Loucy (cell line): Measurements from ENCODE around the gene EGR2.

Experiments used
- H2AFZ ChIP-seq: fragments of 200-600 bp; sonication (generic); 2 replicates; pipeline ENCODE4 v1.6.0; 2016; ENCODE audit warnings: antibody characterized with exemption, mild to moderate bottlenecking, low read length, moderate library complexity
- H3F3A ChIP-seq: fragments of 200-600 bp; 2 replicates; pipeline ENCODE4 v1.6.0; 2016; ENCODE audit warnings: antibody characterized with exemption, low read depth, mild to moderate bottlenecking
- H3K27me3 ChIP-seq: fragments of 200-600 bp; sonication (generic); 2 replicates; pipeline ENCODE4 v1.6.1; 2014; ENCODE audit warnings: low read length, mild to moderate bottlenecking; ENCODE audit not compliant: insufficient read depth, poor library complexity, severe bottlenecking
- H3K36me3 ChIP-seq: fragments of 200-600 bp; sonication (generic); 2 replicates; pipeline ENCODE4 v1.6.1; 2016; ENCODE audit warnings: low read length; ENCODE audit not compliant: insufficient read depth
- H3K4me1 ChIP-seq: fragments of 200-600 bp; sonication (generic); 2 replicates; pipeline ENCODE4 v1.5.1; 2014; ENCODE audit warnings: low read length, mild to moderate bottlenecking; ENCODE audit not compliant: insufficient read depth, poor library complexity, severe bottlenecking
- H3K4me2 ChIP-seq: fragments of 200-600 bp; sonication (generic); 2 replicates; pipeline ENCODE4 v1.6.0; 2014; ENCODE audit warnings: antibody characterized with exemption, low read length, low read depth, mild to moderate bottlenecking; ENCODE audit not compliant: poor library complexity, severe bottlenecking
- H3K4me3 ChIP-seq: fragments of 200-600 bp; sonication (generic); 2 replicates; pipeline ENCODE4 v1.5.1; 2014; ENCODE audit warnings: low read length, mild to moderate bottlenecking, mixed read lengths; ENCODE audit not compliant: poor library complexity, severe bottlenecking
- H3K79me2 ChIP-seq: fragments of 200-600 bp; sonication (generic); 2 replicates; pipeline ENCODE4 v1.6.1; 2014; ENCODE audit warnings: low read length; ENCODE audit not compliant: insufficient read depth
- H3K9ac ChIP-seq: fragments of 200-600 bp; sonication (generic); 2 replicates; pipeline ENCODE4 v1.6.0; 2014; ENCODE audit warnings: mild to moderate bottlenecking, low read depth, low read length, moderate library complexity; ENCODE audit not compliant: poor library complexity, severe bottlenecking
- H3K9me2 ChIP-seq: fragments of 200-600 bp; sonication (generic); replicated peaks from 2 replicates; pipeline ENCODE4 v1.6.1; 2016; ENCODE audit warnings: low read depth, low read length, mixed read lengths
- H3K9me3 ChIP-seq: fragments of 200-600 bp; sonication (generic); 2 replicates; pipeline ENCODE4 v1.6.1; 2014; ENCODE audit warnings: mild to moderate bottlenecking, antibody characterized with exemption, low read length, low read depth; ENCODE audit not compliant: insufficient read depth
- H4K20me1 ChIP-seq: fragments of 200-600 bp; sonication (generic); 2 replicates; pipeline ENCODE4 v1.6.0; 2014; ENCODE audit warnings: antibody characterized with exemption, low read length, mild to moderate bottlenecking; ENCODE audit not compliant: insufficient read depth, poor library complexity, severe bottlenecking
- CTCF ChIP-seq: fragments of 200-600 bp; sonication (generic); conservative IDR thresholded peaks from 2 replicates; pipeline ENCODE4 v1.5.1; 2014; ENCODE audit warnings: mild to moderate bottlenecking, antibody characterized with exemption, low read length
- EZH2phosphoT487 ChIP-seq: fragments of 200-600 bp; IDR thresholded peaks from 2 replicates; pipeline ENCODE4 v1.6.1; 2018; ENCODE audit warnings: antibody characterized with exemption, mild to moderate bottlenecking, moderate library complexity, borderline replicate concordance

EGR2 gene

GRCh38 chr10:62816076-62816330 lies 163 bp downstream of the EGR2 start:
- Histone ChIP-seq H3K4me1 (peaks cover 9% of the 10 kb centered on the region), H4K20me1 (no peaks in the 10 kb centered on the region), H3K36me3 (no peaks in the 10 kb centered on the region), H3K27me3 (peaks cover 9% of the 10 kb centered on the region), H2AFZ (peak overlapping the region; percentile 94), H3K4me3 (peak overlapping the region; percentile 76), H3K4me2 (peak overlapping the region; percentile 100), H3K9ac (peak overlapping the region; percentile 47), H3F3A (peaks cover 3% of the 10 kb centered on the region; the same call in 1 of the 2 replicates), H3K79me2 (no peaks in the 10 kb centered on the region), H3K9me2 (no peaks in the 10 kb centered on the region), H3K9me3 (no peaks in the 10 kb centered on the region)
- TF ChIP-seq EZH2phosphoT487: no peak

DNA sequence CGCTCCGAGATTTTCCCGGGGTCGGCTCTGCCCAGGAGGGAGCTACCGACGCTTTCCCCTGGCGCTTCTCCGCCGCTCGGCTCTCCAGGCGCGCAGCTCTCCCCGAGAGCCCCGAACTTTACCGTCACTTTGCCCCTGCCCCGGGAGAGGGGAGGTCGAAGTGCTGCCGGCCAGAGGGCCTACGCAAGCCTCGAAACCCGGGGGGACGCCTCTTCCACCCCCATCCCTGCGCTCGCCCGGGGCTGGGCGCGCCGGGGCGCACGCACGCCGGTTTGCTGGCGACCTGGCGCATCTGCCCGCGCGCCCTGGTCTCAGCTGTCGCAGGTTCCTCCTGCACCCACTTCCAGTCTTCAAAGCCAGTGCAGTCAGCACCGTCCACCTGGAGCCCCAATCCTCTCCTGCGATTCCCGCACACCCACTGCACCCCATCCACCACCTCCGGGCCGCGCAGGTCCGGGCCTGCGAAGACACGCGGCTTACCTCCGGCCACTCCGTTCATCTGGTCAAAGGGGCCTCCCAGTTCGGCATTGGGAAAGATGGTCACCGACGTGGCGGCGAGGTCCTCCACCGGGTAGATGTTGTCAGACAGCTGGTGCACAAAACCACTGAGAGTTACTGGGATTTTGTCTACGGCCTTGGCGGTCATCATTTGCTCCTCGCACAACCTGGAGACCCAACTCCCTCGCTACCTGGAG lies 638 bp downstream of the EGR2 start:
- Histone ChIP-seq H3K27me3 (peaks cover 9% of the 10 kb centered on the region), H3F3A (peaks cover 3% of the 10 kb centered on the region; the same call in 1 of the 2 replicates), H3K79me2 (no peaks in the 10 kb centered on the region), H3K4me1 (peaks cover 9% of the 10 kb centered on the region), H3K9ac (peak overlapping the region; percentile 47), H3K9me2 (no peaks in the 10 kb centered on the region), H3K4me2 (peak overlapping the region; percentile 100), H3K36me3 (no peaks in the 10 kb centered on the region), H4K20me1 (peaks cover 3% of the 10 kb centered on the region), H2AFZ (peak overlapping the region; percentile 94), H3K4me3 (peak overlapping the region; percentile 76), H3K9me3 (no peaks in the 10 kb centered on the region)
- TF ChIP-seq EZH2phosphoT487 (no peak), CTCF (no peak)

DNA sequence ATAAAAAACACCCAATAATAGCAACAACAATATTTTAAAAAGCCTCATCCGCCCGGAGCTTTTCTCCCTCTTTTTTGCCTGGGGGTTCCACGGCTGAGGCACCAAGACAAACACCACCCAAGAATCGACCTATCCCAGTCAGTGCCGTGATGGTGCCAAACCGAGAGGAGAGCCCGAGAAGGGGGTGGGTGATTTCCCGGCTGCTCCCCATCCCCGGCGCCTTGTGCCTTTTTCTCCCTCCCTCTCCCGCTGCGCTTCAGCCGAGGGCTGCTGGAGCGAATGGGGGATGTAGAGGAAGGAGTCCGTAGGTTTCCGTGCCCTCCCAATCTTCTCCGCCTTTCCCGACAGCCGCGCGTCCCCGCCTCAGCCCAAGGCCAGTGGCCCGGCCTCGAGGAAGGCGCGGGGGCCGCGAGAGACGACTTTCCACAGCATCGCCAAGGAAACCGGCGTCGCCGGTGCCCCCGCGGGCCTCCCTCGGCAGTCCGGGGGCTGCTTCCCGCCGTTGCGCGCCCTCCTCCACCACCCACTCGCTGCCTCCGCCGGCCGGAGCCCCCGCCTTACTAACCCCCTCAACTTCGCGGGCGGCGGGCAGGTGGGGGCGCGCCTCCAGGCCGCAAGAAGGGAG lies 1.3 kb downstream of the EGR2 start:
- Histone ChIP-seq H3K36me3 (no peaks in the 10 kb centered on the region), H3K4me3 (no peak overlapping the region), H3K9ac (no peak overlapping the region), H3K4me2 (no peak overlapping the region), H2AFZ (no peak overlapping the region), H3K79me2 (no peaks in the 10 kb centered on the region), H3K4me1 (peaks cover 11% of the 10 kb centered on the region), H3K9me2 (no peaks in the 10 kb centered on the region), H3K27me3 (peaks cover 4% of the 10 kb centered on the region), H3F3A (peaks cover 3% of the 10 kb centered on the region; the same call in 1 of the 2 replicates), H4K20me1 (peaks cover 4% of the 10 kb centered on the region), H3K9me3 (no peaks in the 10 kb centered on the region)
- TF ChIP-seq EZH2phosphoT487 (no peak), CTCF (no peak)
